K562 (cell line): ENCODE results near the gene DENND2C. TPM values are rescaled to one million over a fixed set of nuclear protein-coding genes. Genes with fewer than 3 reads are reported as not detected.

Experiments used
- BRD4 ChIP-seq: fragments of 200-600 bp; sonication (generic); IDR thresholded peaks from 2 replicates; pipeline ENCODE4 v1.6.1; 2017; ENCODE audit warnings: inconsistent platforms
- FOXP1 ChIP-seq: sonication (generic); formaldehyde crosslinking; IDR thresholded peaks from 2 replicates; pipeline ENCODE4 v1.8.0; 2022; ENCODE audit warnings: mild to moderate bottlenecking, missing genetic modification reagents
- KDM5B ChIP-seq: fragments of 200-600 bp; sonication (generic); IDR thresholded peaks from 2 replicates; pipeline ENCODE4 v1.6.1; 2012; ENCODE audit warnings: low read depth, mild to moderate bottlenecking, moderate library complexity, low read length, control low read depth, inconsistent platforms; ENCODE audit not compliant: insufficient replicate concordance
- TAF1 ChIP-seq: IDR thresholded peaks from 2 replicates; pipeline ENCODE4 v1.6.1; 2011; ENCODE audit warnings: mild to moderate bottlenecking, low read length, moderate library complexity; ENCODE audit not compliant: insufficient read depth, control insufficient read depth, severe bottlenecking; ENCODE audit errors: extremely low read depth
- TARDBP ChIP-seq: fragments of 450-650 bp; IDR thresholded peaks from 2 replicates; pipeline ENCODE4 v1.6.1; 2016
- U2AF2 ChIP-seq: fragments of 200-400 bp; formaldehyde crosslinking; optimal IDR thresholded peaks from 2 replicates; pipeline ENCODE3; 2017; ENCODE audit warnings: low read depth, mild to moderate bottlenecking, low read length
- ZNF165 ChIP-seq: fragments of 250-450 bp; sonication (Bioruptor Pico); IDR thresholded peaks from 2 replicates; pipeline ENCODE4 v1.4.0; 2020; ENCODE audit warnings: borderline replicate concordance
- polyA plus RNA-seq, 8 experiments: library from polyadenylated mRNA; depleted of rRNA in 4 of 8; stranded (reverse) in 5 of 8; unstranded in 3 of 8; fragments of >200 nt; fragmentation: Nextera tagmentation in 2 of 8; fragmentation: Illumina TruSeq in 1 of 8; extraction: Ambion mirVana in 2 of 8; extraction: Trizol in 1 of 8; gene quantifications; 2 replicates each; pipeline versions ENCODE4 v1.2.1 to v1.2.3, GENCODE V29; 2011 to 2014; ENCODE audit warnings: inconsistent platforms in 1 of 8, missing spikeins in 1 of 8
- total RNA-seq, 7 experiments: library from RNA; depleted of rRNA in 6 of 7; stranded (reverse); fragments of >200 nt in 6 of 7; fragmentation: Illumina TruSeq in 2 of 7; extraction: Trizol in 2 of 7; gene quantifications; 2 replicates each; pipeline versions ENCODE4 v1.2.1 to v1.2.3, GENCODE V29; 2011 to 2021; ENCODE audit warnings: low replicate concordance in 1 of 7
- TF ChIP-seq, protein P1 (sequence below): fragments of 450-650 bp; IDR thresholded peaks from 2 replicates; pipeline ENCODE4 v1.6.1; 2017; ENCODE audit warnings: mild to moderate bottlenecking, moderate library complexity
- TF ChIP-seq, protein P2 (sequence below): sonication (generic); formaldehyde crosslinking; IDR thresholded peaks from 2 replicates; pipeline ENCODE4 v1.8.0; 2022; ENCODE audit warnings: missing genetic modification reagents, mild to moderate bottlenecking, borderline replicate concordance
- TF ChIP-seq, protein P3 (sequence below): sonication (generic); formaldehyde crosslinking; IDR thresholded peaks from 2 replicates; pipeline ENCODE4 v1.8.0; 2023; ENCODE audit warnings: missing genetic modification reagents, mild to moderate bottlenecking, borderline replicate concordance
- TF ChIP-seq, protein P4 (sequence below): sonication (generic); formaldehyde crosslinking; IDR thresholded peaks from 2 replicates; pipeline ENCODE4 v1.8.0; 2022; ENCODE audit warnings: mild to moderate bottlenecking, missing genetic modification reagents

The DENND2C gene
- total and polyA plus RNA-seq, 9 of the 15 experiments (the other 6 are each of a cell fraction or from before 2014, with no cell fraction given): 0.03 to 0.25 (median 0.14) TPM

DNA sequence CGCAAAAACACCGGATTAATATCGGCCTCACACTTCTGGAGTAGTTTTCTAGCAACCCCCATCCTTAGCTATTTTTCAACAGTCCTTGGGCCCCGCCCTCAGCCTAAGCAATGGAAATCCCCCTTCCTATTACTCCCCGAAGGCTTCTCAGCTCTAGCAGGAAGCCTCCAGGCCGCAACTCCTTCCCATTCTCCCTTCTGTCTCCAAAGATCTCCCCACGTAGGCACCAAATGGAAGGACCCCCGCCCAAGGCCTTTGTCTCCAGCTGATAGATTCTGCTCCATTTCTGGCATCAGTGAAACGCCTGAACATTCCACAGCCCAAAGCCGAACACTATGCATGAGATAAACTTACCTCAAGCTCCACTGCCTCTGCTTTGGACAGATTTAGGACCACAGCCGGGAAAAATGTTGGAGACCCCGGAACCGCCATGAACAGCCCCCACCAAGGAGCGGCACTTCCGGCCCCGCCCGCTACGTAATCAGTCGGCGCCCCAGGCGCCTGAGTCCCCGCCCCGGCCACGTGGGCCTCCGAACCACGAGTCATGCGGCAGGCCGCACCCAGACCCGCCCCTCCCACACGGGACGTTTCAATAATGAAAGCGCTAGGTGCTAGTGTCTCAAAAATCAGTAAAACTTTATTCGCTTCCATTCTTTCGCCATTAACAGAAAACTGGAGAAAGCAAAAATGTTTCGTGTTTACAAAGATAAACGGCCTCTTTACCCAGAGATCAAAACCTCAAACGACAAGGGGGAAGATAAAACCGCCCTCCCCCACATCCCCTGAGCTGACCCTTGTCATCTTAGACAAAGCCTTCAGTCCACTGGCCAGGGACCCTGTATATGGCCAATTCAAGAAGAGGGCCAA lies 46.7 kb upstream of the DENND2C start, which contains the start of gene NRAS (continued):
- TF ChIP-seq, protein P1, sequence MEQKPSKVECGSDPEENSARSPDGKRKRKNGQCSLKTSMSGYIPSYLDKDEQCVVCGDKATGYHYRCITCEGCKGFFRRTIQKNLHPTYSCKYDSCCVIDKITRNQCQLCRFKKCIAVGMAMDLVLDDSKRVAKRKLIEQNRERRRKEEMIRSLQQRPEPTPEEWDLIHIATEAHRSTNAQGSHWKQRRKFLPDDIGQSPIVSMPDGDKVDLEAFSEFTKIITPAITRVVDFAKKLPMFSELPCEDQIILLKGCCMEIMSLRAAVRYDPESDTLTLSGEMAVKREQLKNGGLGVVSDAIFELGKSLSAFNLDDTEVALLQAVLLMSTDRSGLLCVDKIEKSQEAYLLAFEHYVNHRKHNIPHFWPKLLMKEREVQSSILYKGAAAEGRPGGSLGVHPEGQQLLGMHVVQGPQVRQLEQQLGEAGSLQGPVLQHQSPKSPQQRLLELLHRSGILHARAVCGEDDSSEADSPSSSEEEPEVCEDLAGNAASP: no peak
- TF ChIP-seq BRD4 (peak; percentile 83; the same call in 1 of the 2 replicates), ZNF165 (CRISPR knock-in tag) (no peak), KDM5B (peak; percentile 69), FOXP1 (CRISPR knock-in tag) (no peak), U2AF2 (no peak), TARDBP (peak; percentile 59; the same call in 1 of the 2 replicates), TAF1 (peak; percentile 72)
- TF ChIP-seq, protein P2, sequence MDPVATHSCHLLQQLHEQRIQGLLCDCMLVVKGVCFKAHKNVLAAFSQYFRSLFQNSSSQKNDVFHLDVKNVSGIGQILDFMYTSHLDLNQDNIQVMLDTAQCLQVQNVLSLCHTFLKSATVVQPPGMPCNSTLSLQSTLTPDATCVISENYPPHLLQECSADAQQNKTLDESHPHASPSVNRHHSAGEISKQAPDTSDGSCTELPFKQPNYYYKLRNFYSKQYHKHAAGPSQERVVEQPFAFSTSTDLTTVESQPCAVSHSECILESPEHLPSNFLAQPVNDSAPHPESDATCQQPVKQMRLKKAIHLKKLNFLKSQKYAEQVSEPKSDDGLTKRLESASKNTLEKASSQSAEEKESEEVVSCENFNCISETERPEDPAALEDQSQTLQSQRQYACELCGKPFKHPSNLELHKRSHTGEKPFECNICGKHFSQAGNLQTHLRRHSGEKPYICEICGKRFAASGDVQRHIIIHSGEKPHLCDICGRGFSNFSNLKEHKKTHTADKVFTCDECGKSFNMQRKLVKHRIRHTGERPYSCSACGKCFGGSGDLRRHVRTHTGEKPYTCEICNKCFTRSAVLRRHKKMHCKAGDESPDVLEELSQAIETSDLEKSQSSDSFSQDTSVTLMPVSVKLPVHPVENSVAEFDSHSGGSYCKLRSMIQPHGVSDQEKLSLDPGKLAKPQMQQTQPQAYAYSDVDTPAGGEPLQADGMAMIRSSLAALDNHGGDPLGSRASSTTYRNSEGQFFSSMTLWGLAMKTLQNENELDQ (CRISPR knock-in tag): no peak
- TF ChIP-seq, protein P3, sequence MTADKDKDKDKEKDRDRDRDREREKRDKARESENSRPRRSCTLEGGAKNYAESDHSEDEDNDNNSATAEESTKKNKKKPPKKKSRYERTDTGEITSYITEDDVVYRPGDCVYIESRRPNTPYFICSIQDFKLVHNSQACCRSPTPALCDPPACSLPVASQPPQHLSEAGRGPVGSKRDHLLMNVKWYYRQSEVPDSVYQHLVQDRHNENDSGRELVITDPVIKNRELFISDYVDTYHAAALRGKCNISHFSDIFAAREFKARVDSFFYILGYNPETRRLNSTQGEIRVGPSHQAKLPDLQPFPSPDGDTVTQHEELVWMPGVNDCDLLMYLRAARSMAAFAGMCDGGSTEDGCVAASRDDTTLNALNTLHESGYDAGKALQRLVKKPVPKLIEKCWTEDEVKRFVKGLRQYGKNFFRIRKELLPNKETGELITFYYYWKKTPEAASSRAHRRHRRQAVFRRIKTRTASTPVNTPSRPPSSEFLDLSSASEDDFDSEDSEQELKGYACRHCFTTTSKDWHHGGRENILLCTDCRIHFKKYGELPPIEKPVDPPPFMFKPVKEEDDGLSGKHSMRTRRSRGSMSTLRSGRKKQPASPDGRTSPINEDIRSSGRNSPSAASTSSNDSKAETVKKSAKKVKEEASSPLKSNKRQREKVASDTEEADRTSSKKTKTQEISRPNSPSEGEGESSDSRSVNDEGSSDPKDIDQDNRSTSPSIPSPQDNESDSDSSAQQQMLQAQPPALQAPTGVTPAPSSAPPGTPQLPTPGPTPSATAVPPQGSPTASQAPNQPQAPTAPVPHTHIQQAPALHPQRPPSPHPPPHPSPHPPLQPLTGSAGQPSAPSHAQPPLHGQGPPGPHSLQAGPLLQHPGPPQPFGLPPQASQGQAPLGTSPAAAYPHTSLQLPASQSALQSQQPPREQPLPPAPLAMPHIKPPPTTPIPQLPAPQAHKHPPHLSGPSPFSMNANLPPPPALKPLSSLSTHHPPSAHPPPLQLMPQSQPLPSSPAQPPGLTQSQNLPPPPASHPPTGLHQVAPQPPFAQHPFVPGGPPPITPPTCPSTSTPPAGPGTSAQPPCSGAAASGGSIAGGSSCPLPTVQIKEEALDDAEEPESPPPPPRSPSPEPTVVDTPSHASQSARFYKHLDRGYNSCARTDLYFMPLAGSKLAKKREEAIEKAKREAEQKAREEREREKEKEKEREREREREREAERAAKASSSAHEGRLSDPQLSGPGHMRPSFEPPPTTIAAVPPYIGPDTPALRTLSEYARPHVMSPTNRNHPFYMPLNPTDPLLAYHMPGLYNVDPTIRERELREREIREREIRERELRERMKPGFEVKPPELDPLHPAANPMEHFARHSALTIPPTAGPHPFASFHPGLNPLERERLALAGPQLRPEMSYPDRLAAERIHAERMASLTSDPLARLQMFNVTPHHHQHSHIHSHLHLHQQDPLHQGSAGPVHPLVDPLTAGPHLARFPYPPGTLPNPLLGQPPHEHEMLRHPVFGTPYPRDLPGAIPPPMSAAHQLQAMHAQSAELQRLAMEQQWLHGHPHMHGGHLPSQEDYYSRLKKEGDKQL (CRISPR knock-in tag): no peak
- TF ChIP-seq, protein P4, sequence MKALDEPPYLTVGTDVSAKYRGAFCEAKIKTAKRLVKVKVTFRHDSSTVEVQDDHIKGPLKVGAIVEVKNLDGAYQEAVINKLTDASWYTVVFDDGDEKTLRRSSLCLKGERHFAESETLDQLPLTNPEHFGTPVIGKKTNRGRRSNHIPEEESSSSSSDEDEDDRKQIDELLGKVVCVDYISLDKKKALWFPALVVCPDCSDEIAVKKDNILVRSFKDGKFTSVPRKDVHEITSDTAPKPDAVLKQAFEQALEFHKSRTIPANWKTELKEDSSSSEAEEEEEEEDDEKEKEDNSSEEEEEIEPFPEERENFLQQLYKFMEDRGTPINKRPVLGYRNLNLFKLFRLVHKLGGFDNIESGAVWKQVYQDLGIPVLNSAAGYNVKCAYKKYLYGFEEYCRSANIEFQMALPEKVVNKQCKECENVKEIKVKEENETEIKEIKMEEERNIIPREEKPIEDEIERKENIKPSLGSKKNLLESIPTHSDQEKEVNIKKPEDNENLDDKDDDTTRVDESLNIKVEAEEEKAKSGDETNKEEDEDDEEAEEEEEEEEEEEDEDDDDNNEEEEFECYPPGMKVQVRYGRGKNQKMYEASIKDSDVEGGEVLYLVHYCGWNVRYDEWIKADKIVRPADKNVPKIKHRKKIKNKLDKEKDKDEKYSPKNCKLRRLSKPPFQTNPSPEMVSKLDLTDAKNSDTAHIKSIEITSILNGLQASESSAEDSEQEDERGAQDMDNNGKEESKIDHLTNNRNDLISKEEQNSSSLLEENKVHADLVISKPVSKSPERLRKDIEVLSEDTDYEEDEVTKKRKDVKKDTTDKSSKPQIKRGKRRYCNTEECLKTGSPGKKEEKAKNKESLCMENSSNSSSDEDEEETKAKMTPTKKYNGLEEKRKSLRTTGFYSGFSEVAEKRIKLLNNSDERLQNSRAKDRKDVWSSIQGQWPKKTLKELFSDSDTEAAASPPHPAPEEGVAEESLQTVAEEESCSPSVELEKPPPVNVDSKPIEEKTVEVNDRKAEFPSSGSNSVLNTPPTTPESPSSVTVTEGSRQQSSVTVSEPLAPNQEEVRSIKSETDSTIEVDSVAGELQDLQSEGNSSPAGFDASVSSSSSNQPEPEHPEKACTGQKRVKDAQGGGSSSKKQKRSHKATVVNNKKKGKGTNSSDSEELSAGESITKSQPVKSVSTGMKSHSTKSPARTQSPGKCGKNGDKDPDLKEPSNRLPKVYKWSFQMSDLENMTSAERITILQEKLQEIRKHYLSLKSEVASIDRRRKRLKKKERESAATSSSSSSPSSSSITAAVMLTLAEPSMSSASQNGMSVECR (CRISPR knock-in tag): peak; percentile 96
